ENCODE measurements around the gene SHROOM3. TPM values are rescaled to one million over a fixed set of nuclear protein-coding genes. Genes with fewer than 3 reads are reported as not detected.
A peak's percentile ranks its signal among the peaks of the same experiment; 100 is the strongest.

SHROOM3 gene
- total RNA-seq, 1 donor from 2014 or later = 192 TPM

GRCh38 chr4:76665721-76666120 is 230.7 kb downstream of the SHROOM3 start:
- peaks cover 0 to 16% of the 10 kb centered on the region in 2 donors for H3K4me1 ChIP-seq
- intact Hi-C loops (cut with DNase I) = no loop called here
- no peaks in the 10 kb centered on the region for H3K9me3 ChIP-seq
- no peaks in the 10 kb centered on the region for H3K27me3 ChIP-seq
- DNase-seq (ENCODE audit: low spot score in 2 of 2) = no peak
- TF ChIP-seq, protein P1, sequence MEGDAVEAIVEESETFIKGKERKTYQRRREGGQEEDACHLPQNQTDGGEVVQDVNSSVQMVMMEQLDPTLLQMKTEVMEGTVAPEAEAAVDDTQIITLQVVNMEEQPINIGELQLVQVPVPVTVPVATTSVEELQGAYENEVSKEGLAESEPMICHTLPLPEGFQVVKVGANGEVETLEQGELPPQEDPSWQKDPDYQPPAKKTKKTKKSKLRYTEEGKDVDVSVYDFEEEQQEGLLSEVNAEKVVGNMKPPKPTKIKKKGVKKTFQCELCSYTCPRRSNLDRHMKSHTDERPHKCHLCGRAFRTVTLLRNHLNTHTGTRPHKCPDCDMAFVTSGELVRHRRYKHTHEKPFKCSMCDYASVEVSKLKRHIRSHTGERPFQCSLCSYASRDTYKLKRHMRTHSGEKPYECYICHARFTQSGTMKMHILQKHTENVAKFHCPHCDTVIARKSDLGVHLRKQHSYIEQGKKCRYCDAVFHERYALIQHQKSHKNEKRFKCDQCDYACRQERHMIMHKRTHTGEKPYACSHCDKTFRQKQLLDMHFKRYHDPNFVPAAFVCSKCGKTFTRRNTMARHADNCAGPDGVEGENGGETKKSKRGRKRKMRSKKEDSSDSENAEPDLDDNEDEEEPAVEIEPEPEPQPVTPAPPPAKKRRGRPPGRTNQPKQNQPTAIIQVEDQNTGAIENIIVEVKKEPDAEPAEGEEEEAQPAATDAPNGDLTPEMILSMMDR (IDR thresholded peaks at IDR 0.05) = no peak
- H3K36me3 ChIP-seq = no peaks in the 10 kb centered on the region
- H3K27ac ChIP-seq = peak overlapping the region; percentile 9 to 32
- H3K4me3 ChIP-seq = no peak overlapping the region

GRCh38 chr4:76666944-76667532 is 232.0 kb downstream of the SHROOM3 start:
- Histone ChIP-seq H3K36me3 (no peaks in the 10 kb centered on the region), H3K4me3 (no peak overlapping the region), H3K27me3 (no peaks in the 10 kb centered on the region), H3K27ac (peak overlapping the region; percentile 29 to 37), H3K9me3 (no peaks in the 10 kb centered on the region), H3K4me1 (peaks cover 0 to 16% of the 10 kb centered on the region in 2 donors)
- intact Hi-C loops (cut with DNase I) = no loop called here
- no peak for DNase-seq (ENCODE audit: low spot score in 2 of 2)
- TF ChIP-seq, protein P1 (IDR thresholded peaks at IDR 0.05) = no peak

DNA sequence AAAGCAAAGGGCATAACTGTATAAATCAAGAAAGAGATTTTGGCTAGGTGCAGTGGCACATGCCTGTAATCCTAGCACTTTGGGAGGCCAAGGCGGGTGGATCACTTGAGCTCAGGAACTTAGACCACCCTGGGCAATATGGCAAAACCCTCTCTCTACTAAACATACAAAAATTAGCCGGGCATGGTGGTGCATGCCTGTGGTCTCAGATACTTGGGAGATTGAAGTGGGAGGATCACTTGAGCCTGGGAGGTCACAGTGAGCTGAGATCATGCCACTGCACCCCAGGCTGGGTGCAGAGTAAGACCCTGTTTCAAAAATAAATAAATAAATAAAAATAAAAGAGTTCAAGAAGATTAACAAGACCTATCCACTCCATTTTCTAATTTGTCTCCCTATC is 235.6 kb downstream of the SHROOM3 start:
- H3K27me3 ChIP-seq = no peaks in the 10 kb centered on the region
- TF ChIP-seq, protein P1 (IDR thresholded peaks at IDR 0.05) = no peak
- peaks cover 0 to 6% of the 10 kb centered on the region in 2 donors for H3K4me1 ChIP-seq
- intact Hi-C loops (cut with DNase I) = no loop called here
- DNase-seq (ENCODE audit: low spot score in 2 of 2) = no peak
- H3K9me3 ChIP-seq = no peaks in the 10 kb centered on the region
- H3K4me3 ChIP-seq = no peak overlapping the region
- no peak overlapping the region for H3K27ac ChIP-seq
- no peaks in the 10 kb centered on the region for H3K36me3 ChIP-seq

- intact Hi-C loops (cut with DNase I) = no loop called here
- Histone ChIP-seq H3K27ac (peak overlapping the region in 1 of 2 donors; percentile 29), H3K4me1 (peaks cover 4 to 9% of the 10 kb centered on the region in 2 donors), H3K36me3 (no peaks in the 10 kb centered on the region), H3K27me3 (no peaks in the 10 kb centered on the region), H3K9me3 (no peaks in the 10 kb centered on the region), H3K4me3 (no peak overlapping the region)
- DNase-seq (ENCODE audit: low spot score in 2 of 2) = no peak
- TF ChIP-seq, protein P1 (IDR thresholded peaks at IDR 0.05) = no peak
These were observed 238.3 kb downstream of the SHROOM3 start for GRCh38 chr4:76673362-76673761.

GRCh38 chr4:76674983-76675382 is 240.0 kb downstream of the SHROOM3 start:
- no peaks in the 10 kb centered on the region for H3K9me3 ChIP-seq
- H3K4me1 ChIP-seq = peaks cover 4 to 11% of the 10 kb centered on the region in 2 donors
- no peaks in the 10 kb centered on the region for H3K36me3 ChIP-seq
- intact Hi-C loops (cut with DNase I) = no loop called here
- TF ChIP-seq, protein P1 (IDR thresholded peaks at IDR 0.05) = no peak
- peak overlapping the region; percentile 10 to 93 for H3K27ac ChIP-seq
- H3K4me3 ChIP-seq = no peak overlapping the region
- H3K27me3 ChIP-seq = no peaks in the 10 kb centered on the region
- DNase-seq (ENCODE audit: low spot score in 2 of 2) = no peak

Measured in ascending aorta (tissue), 2 donors.